Activated effector memory CD4-positive, alpha-beta T cell treated with Interleukin-2 at 50 U/mL for 16 hours (primary cell): ENCODE data around the gene GORASP1.

Source experiments
- DNase-seq: peaks from one replicate; pipeline ENCODE4 v3.0.0-alpha.2; 2020

GORASP1 gene

DNA sequence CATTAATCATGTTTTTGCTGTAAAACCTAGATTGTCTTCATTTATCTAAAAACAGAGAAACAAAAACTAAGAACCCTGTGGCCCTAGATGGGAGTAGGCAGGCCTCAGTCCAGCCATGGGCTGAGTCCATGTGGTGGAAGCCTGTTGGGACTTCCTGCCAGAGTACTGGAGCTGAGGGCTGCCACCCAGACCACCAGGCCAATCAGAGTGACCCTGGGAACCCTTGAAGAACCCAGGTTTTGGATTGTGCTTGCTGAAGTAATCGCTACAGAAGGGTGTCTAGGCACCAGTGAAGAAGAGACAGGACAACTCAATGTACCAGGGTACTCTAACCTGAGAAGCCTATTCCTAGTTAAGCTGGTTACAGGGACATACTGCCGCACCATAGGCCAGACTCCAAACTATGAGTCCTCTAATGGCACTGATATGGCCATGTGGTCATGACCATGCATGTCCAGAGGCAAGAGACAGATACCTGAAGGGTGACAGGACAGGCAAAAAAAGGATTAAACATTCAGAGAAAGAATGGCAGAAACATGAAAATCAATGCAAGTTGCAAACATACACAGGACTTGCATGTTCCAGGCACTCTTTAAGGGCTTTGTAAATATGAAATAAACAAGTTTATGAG is 33.0 kb upstream of the GORASP1 start:
- DNase-seq, result no peak

DNA sequence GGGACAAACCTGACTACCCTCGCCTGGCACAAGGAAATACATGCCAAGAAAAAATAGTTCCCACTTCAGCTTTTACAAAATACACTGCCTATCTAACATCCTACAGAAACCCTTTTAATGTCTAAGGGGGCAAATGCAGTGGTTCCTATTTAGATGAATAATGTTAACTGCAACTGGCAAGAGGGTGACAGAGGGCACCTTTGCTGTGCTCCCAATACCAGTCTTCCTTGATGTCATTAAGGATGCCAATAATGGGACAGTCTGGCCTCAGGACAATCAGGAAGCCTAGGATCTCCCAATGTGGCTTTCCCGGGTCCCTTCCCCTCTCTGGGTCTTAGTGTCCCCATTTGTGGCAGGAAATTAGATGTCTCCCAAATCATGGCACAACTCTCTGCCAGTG is 32.0 kb upstream of the GORASP1 start:
- no peak for DNase-seq

DNA sequence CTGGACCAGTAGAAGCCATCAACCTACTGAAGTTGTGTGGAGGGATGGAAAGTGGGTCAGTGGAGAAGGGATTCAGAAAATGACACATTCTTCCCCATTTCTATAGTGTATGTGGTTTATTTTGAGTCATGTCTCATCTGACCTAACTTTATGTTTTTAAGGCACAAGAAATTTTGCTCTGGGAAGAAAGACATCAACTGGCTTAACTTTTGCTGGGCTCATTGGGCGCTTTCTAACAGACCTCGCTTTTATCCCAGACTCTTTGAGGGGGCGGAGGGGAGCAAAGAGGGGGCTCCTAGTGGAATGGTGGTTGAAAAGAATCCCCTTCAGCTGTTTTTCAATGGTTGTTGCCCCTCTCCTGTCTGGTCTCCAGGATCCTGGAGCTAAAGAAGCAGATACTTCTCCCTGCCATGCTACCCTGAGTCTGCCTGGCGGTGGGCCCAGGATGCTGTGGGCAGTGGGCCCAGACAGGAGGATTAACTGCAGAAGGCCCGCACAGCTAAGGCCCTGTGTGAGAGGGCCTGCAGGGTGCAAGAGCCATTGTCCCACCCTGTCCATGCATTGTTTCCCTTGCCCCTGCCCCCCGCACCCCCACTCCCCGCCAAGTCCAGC is 31.5 kb upstream of the GORASP1 start:
- DNase-seq, result no peak

DNA sequence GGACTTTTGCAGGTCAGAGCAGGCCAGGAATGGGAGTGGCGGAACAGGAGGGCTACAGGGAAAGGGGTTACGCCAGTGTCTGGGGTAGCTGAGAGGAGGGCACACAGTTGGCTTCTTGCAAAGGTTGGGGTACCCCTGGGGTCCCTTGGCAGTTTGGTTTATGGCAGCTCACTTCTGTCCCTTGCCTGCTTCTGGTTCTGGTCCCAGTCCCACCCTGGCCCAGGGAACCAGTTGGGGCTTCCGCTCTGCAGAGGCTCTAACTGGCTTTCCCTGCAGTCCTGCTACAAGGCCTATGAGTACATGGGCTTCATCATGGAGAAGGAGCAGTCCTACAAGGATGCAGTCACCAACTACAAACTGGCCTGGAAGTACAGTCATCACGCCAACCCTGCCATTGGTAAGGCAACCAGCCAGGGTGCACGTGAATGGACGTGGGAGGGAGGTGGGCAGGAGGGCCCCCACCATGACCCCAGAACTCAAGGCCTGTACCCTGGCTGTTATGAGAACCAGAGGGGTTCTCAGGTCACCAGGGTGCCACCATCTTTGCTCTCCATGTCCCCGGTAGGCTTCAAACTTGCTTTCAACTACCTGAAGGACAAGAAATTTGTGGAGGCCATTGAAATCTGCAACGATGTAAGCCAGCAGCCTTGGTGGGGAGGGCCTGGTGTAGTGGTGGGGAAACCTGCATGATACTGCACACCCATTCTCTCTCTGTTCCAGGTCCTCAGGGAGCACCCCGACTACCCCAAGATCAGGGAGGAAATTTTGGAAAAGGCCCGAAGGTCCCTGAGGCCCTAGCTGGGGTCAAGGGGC is 30.8 kb upstream of the GORASP1 start:
- no peak for DNase-seq

DNA sequence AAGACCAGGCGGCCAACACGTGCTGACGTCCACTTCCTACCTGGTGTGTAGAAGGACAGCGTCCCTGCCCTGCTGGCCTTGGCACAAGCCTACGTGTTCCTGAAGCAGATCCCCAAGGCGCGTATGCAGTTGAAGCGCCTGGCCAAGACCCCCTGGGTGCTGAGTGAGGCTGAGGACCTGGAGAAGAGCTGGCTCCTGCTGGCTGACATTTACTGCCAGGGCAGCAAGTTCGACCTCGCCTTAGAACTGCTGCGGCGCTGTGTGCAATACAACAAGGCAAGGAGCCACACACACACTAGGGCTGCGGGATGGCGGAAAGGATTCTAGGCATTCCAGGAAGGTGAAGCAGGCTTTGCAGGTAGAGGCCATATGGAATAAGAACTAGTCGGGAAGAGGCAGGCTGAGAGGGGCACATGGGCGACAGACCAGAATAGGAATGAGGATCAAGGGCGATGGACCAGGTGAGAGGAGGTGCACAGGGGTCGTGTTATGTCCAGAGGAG is 30.1 kb upstream of the GORASP1 start:
- DNase-seq, result no peak

DNA sequence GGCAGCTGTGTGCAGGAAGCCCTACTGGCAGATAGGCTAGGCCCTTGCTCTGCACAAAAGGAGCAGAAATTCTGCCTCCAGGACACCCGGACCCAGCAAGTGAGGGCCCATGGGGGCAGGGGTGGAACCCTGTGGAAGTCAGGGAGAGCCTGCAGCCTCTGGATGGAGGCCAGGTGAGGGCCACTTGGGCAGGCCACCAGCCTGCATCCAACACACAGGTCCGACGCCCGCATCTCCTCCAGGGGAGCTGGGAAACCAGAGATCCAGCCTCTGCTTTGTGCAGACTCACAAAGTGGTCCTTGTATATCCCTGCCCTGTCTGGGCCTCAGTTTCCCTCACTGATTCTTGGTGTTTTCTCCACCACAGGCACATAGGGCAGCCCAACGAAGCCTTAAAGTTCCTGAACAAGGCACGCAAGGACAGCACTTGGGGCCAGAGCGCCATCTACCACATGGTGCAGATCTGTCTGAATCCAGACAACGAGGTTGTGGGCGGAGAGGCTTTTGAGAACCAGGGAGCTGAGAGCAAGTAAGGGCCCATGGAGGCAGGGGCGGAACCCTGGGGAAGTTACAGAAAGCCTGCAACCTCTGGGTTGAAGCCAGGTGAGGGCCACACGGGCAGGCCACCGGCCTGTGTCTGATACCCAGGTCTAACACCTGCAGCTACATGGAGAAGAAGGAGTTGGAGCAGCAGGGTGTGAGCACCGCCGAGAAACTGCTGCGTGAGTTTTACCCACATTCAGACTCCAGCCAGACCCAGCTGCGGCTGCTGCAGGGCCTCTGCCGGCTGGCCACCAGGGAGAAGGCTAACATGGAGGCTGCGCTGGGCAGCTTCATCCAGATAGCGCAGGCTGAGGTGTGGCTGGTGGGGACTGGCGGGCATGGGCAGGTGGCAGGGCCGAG is 29.4 kb upstream of the GORASP1 start:
- DNase-seq, result no peak

DNA sequence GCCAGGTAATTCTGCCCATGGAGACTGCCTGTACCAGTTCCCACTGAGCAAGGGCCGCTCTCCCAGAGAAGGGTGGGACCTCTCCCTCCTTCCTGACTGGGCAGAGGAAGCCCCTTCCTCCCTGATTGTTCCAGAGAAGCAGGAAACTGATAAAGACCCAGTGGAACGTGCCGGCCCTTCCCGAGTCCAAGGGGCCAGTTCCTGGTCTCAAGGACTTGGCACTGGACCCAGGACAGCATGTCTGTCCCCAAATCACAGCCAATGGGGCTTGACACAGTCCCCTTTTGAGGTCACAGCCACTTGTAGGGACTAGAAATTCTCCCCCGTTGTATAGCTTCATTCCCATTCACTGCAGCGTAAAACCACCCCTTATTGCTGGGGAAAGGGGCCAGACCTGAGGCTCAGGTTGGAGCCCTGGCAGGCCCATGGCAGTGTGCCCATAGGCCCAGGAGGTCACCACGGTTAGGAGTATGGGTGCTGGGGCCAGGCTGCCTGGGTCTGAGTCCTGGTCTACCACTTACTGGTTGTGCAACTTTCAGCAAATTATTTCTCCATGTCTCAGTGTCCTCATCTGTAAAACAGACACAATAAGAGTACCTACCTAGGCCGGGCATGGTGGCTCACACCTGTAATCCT is 27.9 kb upstream of the GORASP1 start:
- no peak for DNase-seq

DNA sequence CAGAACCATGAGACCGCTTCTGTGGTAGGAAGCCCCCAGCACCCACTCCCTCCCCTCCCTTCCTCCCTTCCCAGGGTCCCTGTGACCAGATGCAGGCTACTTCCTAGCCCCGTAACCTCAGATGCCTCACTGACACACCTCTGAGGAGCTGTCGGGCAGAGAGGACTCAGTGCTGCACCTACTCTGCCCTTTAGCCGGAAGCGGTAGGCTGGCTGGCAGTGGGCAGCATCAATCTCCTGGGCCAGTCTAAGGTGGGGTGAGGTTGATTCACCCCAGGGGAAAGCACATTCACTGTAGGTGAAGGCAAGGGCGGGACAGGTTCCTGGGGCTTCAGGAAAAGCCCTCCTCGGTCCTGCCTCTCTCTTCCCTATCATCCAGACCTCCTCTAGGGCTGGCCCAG is 26.9 kb upstream of the GORASP1 start:
- no peak for DNase-seq

DNA sequence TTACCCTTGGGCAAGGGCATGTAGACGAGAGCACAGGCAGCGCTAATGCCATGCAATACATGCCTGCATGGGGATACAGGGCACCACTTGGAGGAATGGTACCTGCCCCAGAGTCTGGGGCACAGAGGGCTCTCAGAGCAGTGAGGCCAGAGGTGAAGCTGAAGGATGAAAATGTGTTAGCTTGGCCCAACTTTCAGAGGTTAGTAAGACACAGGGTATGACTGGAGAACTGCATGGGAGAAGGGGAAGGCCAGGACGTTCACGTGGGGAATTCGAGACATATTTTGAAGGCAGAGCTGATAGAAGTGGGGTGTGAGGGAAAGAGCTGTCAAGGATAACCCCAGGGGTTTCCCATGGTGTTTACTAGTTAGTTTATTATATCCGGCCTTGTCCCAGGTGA is 26.4 kb upstream of the GORASP1 start:
- no peak for DNase-seq

DNA sequence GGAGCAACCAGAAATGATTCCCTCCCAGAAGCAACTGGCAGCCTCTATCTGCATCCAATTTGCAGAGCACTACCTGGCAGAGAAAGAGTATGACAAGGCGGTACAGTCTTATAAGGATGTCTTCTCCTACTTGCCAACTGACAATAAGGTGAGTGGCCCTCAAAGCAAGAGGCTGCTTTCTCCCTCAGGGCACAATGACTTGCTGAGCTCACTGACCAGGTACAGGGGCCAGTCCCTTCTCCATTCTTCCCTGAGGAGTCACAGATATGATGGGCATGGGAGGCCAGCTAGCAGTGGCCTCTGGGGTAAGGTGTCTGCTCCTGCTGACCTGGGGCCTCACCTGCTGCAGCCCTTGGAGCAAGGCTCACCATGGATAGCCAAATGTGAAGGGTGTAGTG is 25.7 kb upstream of the GORASP1 start:
- DNase-seq, result no peak

DNA sequence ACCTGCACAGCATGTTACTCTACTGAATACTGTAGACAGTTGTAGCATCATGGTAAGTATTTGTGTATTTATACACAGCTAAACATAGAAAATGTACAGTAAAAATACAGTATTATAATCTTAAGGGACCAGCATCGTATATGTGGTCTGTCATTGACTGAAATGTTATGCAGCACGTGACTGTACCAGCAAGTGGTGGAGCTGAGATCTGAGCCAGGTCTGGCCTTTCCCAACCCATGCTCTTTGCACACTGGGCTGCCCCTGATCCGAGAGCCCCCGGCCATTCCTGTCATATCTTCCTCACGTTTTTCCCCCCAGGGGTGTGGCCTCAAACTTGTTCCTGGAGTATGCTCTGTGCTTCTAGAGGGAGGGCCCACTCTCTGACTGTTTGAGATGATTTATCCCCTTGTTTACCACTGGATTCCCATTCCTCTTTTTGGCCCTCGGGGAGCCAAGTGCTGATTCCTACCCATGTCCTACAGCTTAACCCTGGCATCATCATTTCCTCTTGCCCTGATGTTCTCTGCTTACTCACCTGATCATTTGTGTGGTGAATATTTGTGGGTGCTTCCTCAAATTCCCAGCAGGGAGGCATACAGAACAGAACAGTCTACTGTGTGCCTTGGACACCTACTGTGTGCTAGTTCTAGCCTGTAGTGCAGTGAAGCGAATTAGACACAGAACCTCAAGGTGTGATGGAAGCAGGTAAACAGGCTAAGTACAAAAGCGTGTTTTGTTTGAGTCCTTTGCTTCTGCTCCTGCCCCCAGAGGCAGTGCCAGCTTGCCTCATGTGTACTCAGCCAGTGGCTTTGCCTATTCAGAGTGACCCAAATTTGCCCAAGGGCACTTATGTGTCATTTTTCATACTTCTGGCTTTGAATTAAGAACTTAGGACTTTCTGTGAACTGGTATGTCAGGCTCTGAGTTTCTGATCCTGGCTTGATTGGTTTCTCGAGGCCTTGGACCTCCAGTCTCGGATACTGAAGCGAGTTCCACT is 25.0 kb upstream of the GORASP1 start:
- no peak for DNase-seq

DNA sequence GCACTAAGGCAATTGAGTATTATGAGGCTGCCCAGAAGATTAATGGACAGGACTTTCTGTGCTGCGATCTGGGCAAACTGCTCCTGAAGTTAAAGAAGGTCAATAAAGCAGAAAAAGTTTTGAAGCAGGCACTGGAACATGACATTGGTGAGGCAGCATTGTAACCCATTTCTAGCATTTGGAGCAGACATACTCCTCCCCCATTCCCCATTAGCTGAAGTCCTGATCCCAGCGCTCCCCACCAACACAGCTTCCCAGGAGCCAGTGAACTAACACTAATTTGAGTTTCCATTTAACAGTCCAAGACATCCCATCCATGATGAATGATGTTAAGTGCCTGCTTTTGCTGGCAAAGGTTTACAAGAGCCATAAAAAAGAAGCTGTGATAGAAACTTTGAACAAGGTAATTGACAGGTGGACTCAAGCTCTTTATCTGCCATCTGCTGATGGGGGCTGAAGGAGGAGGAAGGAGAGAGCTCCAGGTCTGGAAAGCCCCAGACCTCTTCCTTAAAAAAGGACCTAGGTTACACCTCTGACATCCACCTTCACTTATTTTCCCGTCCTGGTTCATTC is 23.4 kb upstream of the GORASP1 start:
- no peak for DNase-seq

DNA sequence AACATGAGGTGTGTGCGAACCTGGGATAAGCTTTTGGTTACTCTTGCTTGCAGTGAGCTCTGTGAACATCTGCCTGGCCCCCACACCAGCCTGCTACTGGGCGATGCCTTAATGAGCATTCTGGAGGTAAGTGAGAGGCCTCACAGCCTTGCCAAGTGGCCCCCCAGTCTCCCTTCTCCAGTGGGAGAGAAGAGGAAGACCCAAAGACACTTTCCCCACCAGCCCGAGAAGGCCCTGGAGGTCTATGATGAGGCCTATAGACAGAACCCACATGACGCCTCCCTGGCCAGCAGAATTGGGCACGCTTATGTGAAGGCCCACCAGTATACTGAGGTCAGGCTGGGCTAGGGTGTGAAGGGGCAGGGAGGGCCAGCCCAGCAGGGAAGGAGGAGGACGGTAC is 22.6 kb upstream of the GORASP1 start:
- DNase-seq, result no peak

DNA sequence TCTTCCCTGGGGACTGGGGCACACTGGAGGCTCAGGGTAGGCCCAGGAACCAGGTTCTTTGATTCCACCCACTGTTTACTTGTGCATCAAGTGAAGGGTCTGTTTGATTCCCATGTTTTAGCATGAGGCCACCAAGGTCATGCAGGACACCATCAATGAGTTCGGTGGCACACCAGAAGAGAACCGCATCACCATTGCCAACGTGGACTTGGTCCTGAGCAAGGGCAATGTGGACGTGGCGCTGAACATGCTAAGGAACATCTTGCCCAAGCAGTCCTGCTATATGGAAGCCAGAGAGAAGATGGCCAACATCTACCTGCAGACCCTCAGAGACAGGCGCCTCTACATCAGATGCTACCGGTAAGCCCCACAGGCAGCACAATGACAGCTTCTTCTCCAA is 21.5 kb upstream of the GORASP1 start:
- DNase-seq, result no peak

DNA sequence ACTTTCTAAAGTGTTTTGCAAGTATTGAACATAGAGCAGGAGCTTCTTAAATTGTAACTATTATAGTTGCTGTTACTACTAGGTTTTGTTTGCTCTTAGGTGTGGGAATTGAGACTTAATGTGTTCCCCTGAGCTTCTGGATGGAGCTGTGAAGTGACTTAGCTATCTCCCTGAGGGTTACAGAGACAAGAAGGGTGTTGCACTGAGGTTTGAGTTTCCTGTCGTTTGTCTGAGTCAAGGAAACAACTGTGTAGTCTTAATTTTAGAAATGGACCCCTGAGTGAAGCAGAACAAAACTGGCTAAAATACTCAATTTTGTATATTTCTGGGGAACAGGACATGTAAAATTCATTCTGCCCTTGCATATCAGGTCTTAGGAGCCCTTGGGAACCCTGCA is 20.5 kb upstream of the GORASP1 start:
- DNase-seq, result no peak

DNA sequence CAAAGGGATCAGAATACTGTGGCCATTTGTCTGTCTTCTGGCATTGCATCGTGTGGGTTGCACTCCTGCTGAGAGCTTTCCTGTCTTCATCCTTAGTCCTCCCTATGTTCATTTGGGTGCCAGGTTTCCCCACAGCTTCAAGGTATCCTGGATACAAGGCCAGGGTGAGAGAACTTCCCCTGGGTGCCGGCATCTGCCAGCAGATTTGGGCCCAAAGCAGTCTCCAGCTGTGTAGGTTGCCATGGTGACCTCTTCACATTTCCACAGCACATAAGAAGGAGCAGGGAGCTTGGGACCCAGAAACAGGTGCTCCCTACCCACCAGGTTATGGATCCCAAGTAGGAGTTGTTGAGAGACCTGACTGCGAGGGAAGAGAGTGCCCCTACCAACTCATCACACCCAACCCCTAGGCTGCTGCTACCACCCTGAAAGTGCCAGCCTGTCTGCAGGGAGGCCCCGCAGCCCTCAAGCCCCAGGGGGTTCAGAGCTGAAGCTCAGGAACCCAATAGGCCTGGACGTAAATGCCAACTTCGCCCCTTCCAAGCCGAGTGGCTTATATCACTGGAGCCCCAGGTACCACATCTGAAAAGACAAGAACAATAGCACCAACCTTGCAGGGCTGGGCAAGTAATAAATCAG is 20.0 kb upstream of the GORASP1 start:
- no peak for DNase-seq

DNA sequence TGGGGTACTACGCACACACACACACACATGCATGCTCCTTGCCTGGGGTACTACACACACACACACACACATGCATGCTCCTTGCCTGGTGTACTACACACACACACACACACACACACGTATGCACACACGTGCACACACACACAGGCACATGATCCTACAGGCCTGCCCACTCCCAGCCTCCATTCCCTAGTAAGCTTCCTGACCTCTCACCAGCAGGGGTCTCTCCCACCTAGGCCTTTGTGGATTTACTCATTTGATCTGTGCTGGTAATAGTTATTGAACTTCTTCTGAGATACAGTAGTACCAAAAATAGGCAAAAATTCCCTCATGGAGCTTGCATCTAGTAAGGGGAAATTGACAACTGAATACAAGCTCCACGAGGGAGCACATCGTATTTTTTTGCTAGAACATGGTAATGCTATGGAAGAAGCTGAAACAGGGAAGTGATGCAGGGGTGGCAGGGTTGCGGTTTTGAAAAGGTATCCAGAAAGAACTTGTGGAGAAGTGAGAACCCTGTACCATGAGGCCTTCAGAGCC is 19.2 kb upstream of the GORASP1 start:
- no peak for DNase-seq

DNA sequence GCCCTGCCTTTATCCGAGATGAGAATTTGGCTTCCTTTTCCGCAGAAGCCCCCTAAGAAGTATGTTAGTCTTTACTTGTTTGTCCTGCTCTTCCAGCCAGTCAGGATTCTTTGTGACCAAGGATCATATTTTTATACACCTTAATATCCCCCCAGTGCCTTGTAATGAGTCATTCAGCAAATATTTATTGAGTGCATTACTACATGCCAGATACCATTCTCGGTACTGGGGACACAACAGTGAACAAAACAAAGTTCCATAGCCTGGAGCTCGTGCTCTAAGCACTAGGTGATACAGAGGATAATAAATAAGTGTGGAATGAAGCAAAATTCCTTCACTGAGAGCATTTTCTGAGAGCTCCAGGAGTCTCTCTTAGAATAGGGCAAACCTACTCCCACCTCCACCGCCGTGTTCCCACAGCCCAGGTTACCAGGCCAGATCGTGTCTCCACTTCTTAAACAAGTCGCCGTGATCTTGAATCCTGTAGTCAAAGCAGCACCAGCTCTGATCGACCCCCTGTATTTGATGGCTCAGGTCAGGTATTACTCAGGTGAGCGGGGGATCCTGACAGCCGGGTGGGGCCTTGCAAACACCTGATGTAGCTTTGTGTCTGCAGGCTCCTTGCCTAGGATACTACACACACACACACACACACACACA is 18.5 kb upstream of the GORASP1 start:
- no peak for DNase-seq
